D341Med (cell line): ENCODE measurements around the gene COL21A1.
A peak's percentile ranks its signal among the peaks of the same experiment; 100 is the strongest.
"Not testable (repeated sequence)": the region's sequence is repeated elsewhere in the genome, so short reads cannot be mapped to it uniquely, and the experiment has no call there.

ENCODE experiments used
- DNase-seq: peaks from one replicate; pipeline ENCODE4 v3.0.0; 2012; ENCODE audit warnings: low spot score

Gene COL21A1

GRCh38 chr6:56047931-56048540 is 199.3 kb downstream of the COL21A1 start:
- no peak for DNase-seq

GRCh38 chr6:56046576-56046975 is 200.8 kb downstream of the COL21A1 start:
- DNase-seq, result no peak

DNA sequence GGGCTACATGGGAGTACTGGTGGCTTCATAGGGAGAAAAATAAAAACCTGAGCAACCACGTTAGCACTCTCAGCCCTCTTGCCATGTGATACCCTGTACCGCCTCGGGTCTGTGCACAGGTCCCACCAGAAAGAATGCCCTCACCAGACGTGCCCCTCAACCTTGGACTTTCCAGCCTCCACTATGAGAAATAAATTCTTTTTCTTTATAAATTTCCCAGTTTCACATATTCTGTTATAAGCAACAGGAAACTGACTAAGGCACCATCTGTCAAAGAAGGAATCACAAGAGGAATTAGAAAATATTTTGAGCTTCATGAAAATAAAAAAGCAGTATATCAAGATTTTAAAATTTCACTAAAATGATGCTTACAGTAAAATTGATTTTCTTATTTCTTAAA is 203.6 kb downstream of the COL21A1 start:
- DNase-seq, result peak; percentile 25

GRCh38 chr6:56043076-56043475 is 204.3 kb downstream of the COL21A1 start:
- DNase-seq, result no peak

DNA sequence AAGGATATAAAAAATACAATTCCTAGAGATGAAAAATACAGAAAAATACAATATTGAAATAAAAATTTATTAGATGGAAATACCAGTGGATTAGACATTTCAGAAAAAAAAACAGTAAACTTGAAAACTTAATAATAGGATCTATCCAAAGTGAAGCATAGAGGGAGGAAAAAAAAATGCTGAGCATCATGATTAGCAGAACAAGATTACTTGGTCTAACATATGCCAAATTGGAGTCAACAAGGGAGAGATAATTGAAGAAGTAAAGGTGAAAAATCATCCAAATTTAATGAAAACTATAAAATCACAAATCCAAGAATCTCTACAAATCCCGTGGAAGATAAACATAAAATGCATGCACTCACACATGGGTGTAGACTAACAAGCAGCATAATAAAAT is 205.8 kb downstream of the COL21A1 start:
- DNase-seq, result no peak

DNA sequence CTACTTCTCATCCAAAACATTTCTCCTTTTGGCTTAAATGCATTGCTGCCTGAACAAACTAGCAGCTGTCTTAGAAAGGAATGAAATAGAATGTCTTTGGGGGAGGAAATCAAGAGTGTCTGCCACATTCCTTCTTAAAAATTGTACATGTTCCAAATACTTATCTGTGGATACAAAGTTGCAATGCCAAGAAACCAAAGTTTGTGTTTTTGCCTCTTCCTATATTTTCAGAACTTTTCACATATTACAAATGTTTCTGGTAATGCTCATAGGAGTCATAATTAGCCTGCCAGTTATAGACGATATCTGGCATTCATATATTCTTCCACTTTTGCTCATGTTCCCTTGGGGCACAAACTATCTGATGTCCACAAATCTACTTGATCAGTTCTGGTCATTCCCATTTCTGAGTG is 206.5 kb downstream of the COL21A1 start:
- no peak for DNase-seq

- no peak for DNase-seq
Measured at GRCh38 chr6:56040223-56040622, 207.2 kb downstream of the COL21A1 start.

- DNase-seq, result no peak
Measured at GRCh38 chr6:56038764-56039163, 208.6 kb downstream of the COL21A1 start.

- no peak for DNase-seq
Measured at GRCh38 chr6:56037601-56038000, 209.8 kb downstream of the COL21A1 start.

DNA sequence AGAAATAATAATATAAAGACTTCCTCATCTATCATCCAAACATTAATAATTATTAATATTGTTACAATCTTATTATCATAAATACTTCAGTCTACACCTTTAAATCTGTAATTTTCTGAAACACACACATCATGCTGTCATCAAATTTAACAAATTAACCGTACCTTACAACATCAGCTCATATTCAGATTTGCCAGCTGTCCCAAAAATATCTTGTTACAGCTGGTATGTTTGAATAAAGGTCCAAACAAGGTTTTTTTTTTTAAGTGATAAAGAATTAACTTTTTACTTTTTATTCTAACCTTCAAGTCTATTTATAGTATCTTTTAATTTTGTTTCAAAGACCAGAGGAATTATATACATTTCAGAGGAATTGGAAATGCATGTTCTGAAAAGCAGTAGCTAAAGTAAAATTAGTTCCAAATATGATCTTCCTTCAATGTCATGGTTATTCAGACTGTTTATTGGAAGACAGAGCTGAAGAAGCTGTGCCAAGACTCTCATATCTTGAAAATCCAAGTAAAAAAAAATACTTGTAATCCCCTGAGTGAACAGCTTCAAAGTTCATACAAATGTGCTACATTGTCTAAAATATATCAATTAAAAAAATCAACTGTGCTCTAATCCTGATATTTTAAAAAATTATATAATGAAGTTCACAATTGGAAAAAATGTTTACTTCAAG is 210.3 kb downstream of the COL21A1 start:
- no peak for DNase-seq

- DNase-seq, result no peak
Measured at GRCh38 chr6:56033401-56033800, 214.0 kb downstream of the COL21A1 start.

GRCh38 chr6:56032715-56033260 is 214.6 kb downstream of the COL21A1 start:
- no peak for DNase-seq

GRCh38 chr6:56027865-56028264 is 219.5 kb downstream of the COL21A1 start:
- no peak for DNase-seq

DNA sequence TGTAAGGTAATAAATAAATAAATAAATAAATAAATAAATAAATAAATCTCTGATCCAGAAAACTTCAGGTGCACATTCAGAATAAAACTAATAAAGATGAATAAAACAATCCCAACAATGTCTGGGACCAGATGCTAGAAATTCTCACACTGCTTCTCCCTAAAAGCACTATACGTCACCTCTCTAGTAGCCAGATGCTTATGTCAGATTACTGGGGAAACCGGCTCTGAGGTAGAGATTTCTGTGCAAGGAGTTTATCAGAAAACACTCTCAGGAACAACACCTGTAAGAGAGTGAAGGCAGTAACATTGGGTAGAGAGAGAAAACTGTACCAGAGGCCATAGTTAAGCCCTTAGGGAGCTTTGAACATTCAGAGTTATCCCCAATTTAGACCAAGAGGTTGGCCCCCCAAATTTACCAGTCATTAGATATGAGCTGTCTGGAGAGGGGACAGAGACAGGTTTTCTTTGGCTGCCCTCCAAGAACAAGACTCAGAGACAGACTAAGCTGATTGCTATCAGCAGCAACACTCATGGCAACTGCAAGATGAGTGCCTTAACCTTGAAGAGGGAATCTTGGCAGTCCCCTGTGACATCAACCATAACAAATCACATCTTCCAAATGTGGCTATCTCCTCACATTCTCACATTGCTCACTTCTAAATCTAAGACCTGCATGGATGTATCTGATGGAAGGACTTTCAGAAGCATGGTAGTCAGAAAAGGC is 220.8 kb downstream of the COL21A1 start:
- peak; percentile 40 for DNase-seq

GRCh38 chr6:56025795-56026194 is 221.6 kb downstream of the COL21A1 start:
- no peak for DNase-seq

DNA sequence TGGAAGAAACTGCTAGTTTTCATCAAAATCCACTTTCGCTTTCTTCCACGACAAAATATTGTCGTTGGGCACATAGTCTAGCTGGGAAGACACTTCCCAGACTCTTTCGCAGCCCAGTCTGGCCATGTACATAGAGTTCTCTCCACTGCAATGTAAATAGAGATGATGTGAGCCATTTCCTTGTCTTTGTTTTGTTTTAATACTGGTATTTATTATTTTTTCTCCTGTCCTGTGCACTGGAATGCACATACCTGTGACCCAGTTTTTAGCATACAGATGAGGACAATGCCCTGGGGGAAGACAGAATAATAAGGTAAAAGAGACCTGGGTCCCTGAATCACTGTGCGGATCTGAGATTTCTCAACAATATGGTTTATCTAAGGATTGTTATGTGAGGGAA is 222.4 kb downstream of the COL21A1 start:
- DNase-seq, result no peak

GRCh38 chr6:56023829-56024228 is 223.6 kb downstream of the COL21A1 start:
- no peak for DNase-seq

- no peak for DNase-seq
Measured at GRCh38 chr6:56022678-56023077, 224.7 kb downstream of the COL21A1 start.

- DNase-seq, result no peak
Measured at GRCh38 chr6:56021943-56022342, 225.4 kb downstream of the COL21A1 start.

DNA sequence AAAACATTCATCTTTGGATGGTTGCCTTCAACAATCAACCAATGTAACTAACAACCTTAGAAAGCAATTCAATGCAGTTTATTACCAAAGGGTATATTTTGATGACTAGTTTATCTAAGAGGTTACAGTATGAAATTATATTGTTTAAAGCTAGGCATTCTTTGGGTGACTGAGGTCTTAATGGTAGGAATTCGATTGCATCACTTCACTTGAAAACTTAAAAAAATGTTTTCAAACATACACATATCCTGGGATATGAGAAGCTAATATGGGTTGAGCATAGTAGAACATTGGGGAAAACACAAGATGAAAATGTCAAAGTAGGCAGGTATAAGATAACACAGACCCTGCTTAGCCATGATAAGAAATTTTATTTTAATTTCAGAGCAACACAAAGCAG is 227.4 kb downstream of the COL21A1 start:
- no peak for DNase-seq

DNA sequence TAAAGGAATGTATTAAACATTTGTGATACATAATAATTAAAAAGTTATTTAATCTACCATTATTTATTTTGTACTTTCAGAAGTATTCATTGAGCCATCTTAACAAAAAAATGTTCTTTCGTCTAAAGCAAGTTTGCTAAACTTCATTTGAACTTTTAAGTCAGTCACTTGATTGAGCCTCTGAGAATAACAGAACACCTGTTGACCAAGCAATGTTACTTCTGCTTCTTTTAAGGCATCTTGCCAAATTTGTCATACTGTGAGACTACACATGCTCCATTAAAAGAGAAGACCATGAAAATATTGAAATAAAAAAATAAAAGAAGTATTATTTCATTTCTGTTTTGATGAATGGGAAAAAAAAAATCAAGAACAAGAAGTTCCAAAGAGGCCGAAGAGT is 230.2 kb downstream of the COL21A1 start:
- no peak for DNase-seq

- not testable (repeated sequence) for DNase-seq
Measured at GRCh38 chr6:56014039-56014438, 233.3 kb downstream of the COL21A1 start.

DNA sequence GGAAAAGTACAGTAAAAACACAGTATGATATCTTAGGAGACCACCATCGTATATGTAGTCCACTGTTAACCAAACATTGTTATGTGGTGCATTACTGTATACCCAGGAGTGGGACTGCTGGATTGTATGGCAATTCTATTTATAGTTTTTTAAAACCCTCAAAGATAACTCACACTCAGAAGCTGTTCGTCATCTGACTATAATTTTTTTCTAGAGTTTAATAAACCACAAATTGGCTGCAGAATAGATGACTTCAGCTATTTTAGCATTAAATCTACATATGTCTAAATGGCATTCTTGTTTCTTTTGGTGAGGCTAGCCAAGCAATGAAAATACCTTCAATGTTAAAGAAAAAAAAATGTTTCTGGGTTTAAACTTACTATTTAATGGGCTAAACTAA is 237.7 kb downstream of the COL21A1 start:
- DNase-seq, result no peak
